Daoy (cell line): ENCODE results near the gene CTF1. TPM values are rescaled to one million over a fixed set of nuclear protein-coding genes. Genes with fewer than 3 reads are reported as not detected.

Experiments used
- DNase-seq: peaks from one replicate; pipeline ENCODE4 v3.0.0-alpha.2; 2015; ENCODE audit warnings: low read depth
- total RNA-seq: library from RNA; depleted of rRNA; stranded (reverse); fragments of >200 nt; shearing (Covaris generic); gene quantifications from 2 replicates; pipeline ENCODE4 v1.2.3, GENCODE V29; 2014

CTF1 gene
- total RNA-seq, 1 experiment from 2014 or later, result 0.46 TPM

GRCh38 chr16:30907064-30907463, 10.7 kb downstream of the CTF1 start:
- no peak for DNase-seq

GRCh38 chr16:30910427-30911029, 14.1 kb downstream of the CTF1 start:
- no peak for DNase-seq

DNA sequence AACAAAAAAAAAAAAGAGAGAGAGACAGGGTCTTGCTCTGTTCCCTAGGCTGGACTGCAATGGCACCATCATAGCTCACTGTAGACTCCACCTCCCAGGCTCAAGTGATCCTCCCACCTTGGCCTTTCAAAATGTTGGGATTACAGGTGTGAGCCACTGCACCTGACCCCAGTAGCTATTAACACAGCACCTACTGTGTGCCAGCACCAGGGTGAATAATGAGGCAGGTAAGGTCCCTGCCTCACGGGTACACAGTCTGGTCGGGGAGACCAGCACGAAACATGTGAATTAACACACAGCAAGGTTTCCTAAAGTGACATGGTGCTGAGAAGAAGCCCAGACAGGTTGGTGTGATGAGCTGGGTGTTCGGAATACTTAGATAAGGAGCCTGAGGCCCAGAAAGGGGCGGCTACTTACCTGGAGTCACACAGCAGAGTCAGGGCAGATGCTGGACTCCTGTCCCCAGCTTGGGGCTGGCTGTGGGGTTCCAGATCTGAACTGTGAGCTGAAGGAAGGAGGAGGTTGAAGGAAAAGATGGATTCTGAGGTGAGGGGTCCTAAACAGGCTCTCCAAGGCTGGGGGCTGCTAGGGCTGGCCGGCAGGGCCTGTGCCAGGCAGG, 16.5 kb downstream of the CTF1 start:
- no peak for DNase-seq

GRCh38 chr16:30914830-30915229, 18.4 kb downstream of the CTF1 start:
- no peak for DNase-seq

DNA sequence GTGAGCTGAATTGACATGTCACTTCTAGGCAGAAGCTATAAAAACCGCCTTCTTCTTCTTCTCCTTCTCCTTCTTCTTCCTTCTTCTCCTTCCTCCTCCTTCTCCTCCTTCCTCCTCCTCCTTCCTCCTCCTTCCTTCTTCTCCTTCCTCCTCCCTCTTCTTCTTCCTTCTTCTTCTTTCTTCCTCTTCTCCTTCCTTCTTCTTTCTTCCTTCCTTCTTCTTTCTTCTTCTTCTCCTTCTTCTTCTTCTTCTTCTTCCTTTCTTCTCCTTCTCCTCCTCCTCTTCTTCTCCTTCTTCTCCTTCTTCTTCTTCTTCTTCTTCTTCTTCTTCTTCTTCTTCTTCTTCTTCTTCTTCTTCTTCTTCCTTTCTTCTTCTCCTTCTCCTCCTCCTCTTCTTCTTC, 22.2 kb downstream of the CTF1 start:
- no peak for DNase-seq

GRCh38 chr16:30920891-30921290, 24.5 kb downstream of the CTF1 start:
- DNase-seq, result no peak

GRCh38 chr16:30921459-30921747, 25.0 kb downstream of the CTF1 start:
- DNase-seq, result no peak

GRCh38 chr16:30921748-30922419, 25.5 kb downstream of the CTF1 start:
- DNase-seq, result peak; percentile 86

DNA sequence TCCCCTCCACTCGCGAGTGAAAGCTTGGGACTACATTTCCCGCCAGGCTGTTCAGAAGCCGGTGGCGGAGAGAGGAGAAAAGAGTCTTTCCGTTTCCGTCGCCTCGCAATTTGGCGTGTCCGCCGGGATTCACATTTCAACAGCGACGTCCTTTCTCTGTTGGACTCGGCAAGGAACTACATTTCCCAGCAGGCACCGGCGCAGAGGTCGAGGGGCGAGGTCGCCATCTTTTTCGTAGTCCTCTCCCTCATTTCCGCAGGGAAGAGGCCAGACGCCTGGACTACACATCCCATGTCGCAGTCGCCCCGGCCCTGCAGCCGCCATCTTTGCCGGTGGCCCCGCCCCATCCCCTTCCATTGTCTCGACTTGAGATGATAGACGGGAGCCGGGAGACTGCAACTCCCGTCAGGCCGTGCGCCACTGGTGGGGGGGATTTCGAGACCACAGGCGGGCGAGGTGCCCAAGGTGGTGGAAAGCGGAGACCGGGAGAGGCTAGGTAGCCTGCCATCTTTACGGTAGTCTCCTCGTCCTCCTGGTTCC, 26.1 kb downstream of the CTF1 start:
- peak; percentile 99 for DNase-seq

DNA sequence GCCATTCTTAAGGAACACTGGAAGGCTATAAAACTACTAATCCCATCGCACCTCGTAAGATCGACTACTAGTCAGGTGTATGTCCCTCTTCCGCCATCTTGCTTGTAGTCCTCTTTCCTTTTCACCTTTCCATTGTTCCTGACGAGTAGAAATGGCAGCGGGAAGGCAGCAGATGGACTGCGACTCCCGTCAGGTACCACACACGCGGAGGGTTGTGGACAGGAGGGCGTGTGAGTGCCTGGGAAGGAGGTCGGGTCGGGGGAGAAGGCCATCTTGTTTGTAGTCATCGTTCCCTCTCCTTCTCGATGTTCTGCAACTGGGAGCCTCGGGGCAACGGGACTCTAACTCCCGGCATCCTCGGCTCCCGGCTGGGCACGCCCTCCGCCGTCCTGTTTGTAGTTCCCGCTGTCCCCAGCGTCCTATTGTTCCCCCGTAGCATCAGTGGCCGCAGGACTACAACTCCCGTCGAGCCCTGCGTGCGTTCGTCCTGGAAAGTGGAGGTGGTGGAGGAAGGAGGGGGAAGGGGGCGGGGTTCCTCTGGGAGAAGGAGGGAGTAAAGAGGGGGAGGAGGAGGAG, 26.6 kb downstream of the CTF1 start:
- peak; percentile 99 for DNase-seq

- DNase-seq, result no peak
Observed at GRCh38 chr16:30923554-30924075, 27.2 kb downstream of the CTF1 start, which contains the start of gene FBXL19. Gene FBXL19, plus strand, starts transcription at chr16:30923572. Its CDS starts 2,183 bp downstream, at chr16:30925755.

DNA sequence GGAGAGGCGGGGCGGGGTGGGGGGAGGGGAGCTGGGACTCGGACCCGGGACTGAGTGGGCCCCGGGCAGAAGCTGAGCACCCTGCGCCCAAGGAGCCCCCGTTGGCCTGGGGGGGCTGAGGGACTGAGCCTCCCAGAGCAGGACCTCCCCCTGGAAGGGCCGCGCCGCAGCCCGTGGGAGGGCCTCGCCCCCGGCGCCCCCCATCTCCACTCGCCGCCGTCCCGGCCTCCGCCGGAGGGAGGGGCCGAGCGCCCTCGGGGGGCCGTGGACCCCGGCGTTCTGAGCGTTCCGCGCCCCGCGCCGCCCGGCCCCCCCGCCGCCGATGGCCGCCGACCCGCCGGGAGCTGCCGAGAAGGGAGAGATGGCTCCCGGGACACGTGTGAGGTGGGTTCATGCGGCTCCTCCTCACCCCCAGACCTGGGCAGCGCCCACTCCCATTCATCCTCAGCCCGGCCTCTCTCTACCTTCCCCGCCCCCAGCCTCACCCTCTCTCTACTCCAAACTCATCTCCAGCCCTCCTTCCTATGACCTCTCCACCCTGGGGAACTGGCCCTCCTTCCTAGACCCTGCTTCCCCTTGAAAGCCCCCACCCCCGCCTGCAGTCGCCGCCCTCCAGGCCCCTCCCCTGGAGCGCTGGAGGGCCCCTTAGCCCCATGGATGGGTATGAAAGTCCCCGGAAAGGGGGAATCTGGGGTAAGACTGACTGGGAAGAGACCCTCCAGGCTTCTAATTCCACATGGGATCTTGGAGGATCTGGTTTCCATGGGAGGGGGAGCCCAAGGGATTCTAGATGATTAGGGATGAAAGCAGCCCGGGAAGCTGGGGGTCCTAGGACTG, 27.9 kb downstream of the CTF1 start:
- no peak for DNase-seq

DNA sequence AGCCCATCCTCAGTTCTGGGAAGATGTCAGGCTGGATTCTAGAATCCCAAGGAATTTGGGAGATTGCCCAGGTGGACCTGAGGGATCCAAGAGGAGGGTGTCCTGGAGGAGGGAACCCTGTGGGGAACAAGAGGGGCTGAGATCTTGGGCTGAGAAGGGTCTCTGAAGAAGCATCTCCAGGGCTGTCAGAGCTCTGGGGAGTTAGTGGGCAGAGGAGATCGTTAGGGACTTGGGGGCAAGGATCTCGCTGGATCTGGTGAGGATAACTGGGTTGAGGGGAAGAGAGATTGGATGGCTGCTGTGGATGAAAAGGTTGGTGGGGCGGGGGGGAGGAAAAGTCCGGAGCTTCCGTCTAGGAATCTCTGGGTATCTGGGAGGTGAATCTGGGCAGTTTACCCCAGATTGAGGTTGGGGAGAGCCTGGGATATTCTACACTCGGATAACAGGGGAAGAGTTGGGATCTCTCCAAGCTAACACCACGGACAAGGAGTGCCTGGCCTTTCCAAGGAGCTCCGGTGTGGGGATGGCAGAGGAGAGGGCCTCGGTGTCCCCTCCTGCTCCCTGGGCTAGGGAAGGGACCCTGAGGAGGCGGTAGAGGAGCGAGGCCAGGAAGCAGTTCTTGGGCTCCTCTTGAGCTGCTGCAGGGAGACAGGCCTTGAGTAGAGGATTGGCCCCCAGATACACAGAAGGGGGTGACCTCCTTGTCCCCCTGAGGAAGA, 28.7 kb downstream of the CTF1 start:
- no peak for DNase-seq

DNA sequence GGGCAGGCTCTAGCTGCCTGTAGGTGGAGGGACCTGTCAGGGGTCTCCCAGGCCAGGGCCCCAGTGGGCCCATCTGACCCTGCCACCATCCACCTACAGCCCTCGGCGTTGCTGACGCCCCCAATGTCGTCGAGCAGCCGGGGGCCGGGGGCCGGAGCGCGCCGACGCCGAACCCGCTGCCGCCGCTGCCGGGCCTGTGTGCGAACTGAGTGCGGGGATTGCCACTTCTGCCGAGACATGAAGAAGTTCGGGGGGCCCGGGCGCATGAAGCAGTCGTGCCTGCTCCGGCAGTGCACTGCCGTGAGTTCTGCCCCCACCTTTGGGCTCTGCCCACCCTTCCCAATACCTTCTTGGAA, 29.2 kb downstream of the CTF1 start:
- no peak for DNase-seq

DNA sequence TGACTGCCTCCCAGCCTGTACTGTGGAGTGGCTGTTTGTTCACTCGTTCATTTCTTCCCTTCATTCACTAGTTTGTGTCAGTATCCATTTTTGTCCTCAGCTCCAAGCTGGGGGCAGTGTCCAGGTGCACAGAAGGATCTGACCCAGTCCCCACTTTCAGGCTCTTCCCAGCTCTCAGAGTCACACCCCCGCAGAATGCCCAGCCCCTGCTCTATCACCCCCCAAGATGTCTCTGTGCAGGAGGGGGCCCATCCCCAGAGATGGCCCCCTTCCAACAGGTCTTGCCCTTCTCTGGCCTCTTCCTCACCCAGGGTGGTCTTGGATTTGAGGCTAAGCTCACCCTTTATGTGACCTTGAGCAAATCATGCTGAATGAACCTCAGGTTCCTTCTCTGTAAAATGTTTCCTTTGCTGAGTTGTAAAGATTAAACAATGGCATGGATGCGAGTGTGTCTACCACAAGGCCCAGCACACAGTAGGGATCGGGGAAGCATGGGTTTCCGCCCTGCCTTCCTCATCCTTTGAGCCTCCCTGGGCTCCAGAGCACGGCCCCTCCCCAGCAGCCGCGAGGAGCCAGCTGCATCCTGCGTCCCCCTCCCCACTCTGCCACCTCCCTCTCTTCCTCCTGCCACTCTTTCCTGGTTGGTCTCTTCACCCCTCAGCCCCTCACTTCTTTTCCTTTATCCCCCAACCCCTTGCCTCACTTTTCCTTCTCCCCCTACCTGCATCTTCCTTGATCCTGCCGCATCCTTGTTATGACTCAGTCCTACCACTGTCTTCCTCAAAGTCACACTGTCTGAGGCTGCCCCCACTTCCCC, 29.8 kb downstream of the CTF1 start:
- DNase-seq, result no peak

DNA sequence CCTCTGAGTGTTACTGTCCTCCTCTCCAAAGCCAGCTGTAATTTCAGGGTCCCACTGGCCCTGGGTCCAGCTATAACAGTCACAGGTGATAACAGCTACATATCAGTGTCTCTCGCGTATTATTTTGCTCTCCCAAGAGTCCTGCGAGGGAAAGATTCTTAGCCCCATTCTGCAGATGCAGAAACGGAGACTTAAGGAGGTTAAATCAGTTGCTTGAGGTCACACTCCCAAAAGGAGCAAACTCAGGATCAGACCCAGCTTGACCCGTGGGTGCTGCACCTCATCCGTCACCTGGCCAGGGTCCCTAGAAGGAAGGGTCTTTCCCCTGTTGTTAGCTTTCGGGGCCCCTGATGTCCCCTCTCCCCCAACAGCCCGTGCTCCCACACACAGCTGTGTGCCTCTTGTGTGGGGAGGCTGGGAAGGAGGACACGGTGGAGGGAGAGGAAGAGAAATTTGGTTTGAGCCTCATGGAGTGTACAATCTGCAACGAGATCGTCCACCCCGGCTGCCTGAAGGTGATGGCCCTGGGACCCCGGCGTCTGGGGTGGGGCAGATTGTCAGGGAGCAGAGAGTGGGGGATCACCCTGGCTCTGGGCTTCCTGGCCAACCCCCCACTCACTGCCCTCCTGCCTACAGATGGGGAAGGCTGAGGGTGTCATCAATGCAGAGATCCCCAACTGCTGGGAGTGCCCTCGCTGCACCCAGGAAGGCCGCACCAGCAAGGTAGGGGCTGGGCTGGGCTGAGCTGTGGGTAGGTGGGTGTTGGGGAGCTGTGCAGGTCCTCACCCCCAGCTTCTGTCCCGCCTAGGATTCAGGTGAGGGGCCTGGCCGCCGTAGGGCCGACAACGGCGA, 30.7 kb downstream of the CTF1 start:
- no peak for DNase-seq

- peak; percentile 64 for DNase-seq
Observed at GRCh38 chr16:30927789-30928378, 31.5 kb downstream of the CTF1 start.

DNA sequence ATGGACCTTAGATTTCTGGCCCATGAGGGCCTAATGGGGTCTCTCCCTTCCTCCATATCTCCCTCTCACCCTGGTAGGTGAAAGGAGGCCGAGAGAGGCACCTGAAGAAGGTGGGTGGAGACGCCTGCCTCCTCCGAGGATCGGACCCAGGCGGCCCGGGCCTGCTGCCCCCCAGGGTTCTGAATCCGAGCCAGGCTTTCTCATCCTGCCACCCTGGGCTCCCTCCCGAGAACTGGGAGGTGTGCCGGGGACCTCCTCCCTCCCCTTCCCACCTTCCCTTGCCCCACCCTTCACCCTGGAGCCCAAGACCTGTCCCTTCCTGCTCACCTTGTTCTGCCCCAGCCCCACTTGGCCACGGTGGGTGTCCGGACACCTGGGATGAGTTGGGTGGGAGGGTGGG, 32.0 kb downstream of the CTF1 start:
- no peak for DNase-seq

- DNase-seq, result no peak
Observed at GRCh38 chr16:30929167-30929566, 32.8 kb downstream of the CTF1 start.
